Activated CD8-positive, alpha-beta memory T cell treated with anti-CD3 and anti-CD28 coated beads, Interleukin-2, amount 50 U/mL, for 24 hours (primary cell): ENCODE data around the gene WBP1L.
"Not testable (repeated sequence)": the region's sequence is repeated elsewhere in the genome, so short reads cannot be mapped to it uniquely, and the experiment has no call there.

Experiments
- DNase-seq: peaks from one replicate; pipeline ENCODE4 v3.0.0-alpha.2; 2020; ENCODE audit errors: extremely low read depth

Gene WBP1L

GRCh38 chr10:102723989-102724388 is 19.8 kb upstream of the WBP1L start:
- DNase-seq, result no peak

GRCh38 chr10:102726274-102726673 is 17.5 kb upstream of the WBP1L start:
- no peak for DNase-seq

- no peak for DNase-seq
Observed at GRCh38 chr10:102727037-102727818, 16.5 kb upstream of the WBP1L start.

GRCh38 chr10:102729029-102730026 is 14.4 kb upstream of the WBP1L start:
- no peak for DNase-seq

GRCh38 chr10:102731222-102731800 is 12.4 kb upstream of the WBP1L start:
- no peak for DNase-seq

- no peak for DNase-seq
Observed at GRCh38 chr10:102732661-102733060, 11.1 kb upstream of the WBP1L start.

- DNase-seq, result no peak
Observed at GRCh38 chr10:102735065-102735562, 8.6 kb upstream of the WBP1L start.

GRCh38 chr10:102738692-102739121 is 5.0 kb upstream of the WBP1L start:
- no peak for DNase-seq

- DNase-seq, result no peak
Observed at GRCh38 chr10:102740229-102740628, 3.5 kb upstream of the WBP1L start.

GRCh38 chr10:102741726-102742237 is 2.0 kb upstream of the WBP1L start:
- no peak for DNase-seq

GRCh38 chr10:102742313-102742712 is 1.4 kb upstream of the WBP1L start:
- not testable (repeated sequence) for DNase-seq

GRCh38 chr10:102743078-102743587 is 615 bp upstream of the WBP1L start:
- DNase-seq, result no peak

- no peak for DNase-seq
Observed at GRCh38 chr10:102744374-102745051, 765 bp downstream of the WBP1L start.

- DNase-seq, result no peak
Observed at GRCh38 chr10:102745157-102745556, 1.4 kb downstream of the WBP1L start.

GRCh38 chr10:102752266-102752930 is 8.7 kb downstream of the WBP1L start:
- no peak for DNase-seq

GRCh38 chr10:102752934-102753664 is 9.4 kb downstream of the WBP1L start:
- DNase-seq, result no peak

- no peak for DNase-seq
Observed at GRCh38 chr10:102753718-102754117, 10.0 kb downstream of the WBP1L start.

GRCh38 chr10:102757323-102757722 is 13.6 kb downstream of the WBP1L start:
- DNase-seq, result no peak

GRCh38 chr10:102758240-102758932 is 14.6 kb downstream of the WBP1L start:
- no peak for DNase-seq
